Measurements from ENCODE around the gene AQP6. TPM values are rescaled to one million over a fixed set of nuclear protein-coding genes. Genes with fewer than 3 reads are reported as not detected.
A peak's percentile ranks its signal among the peaks of the same experiment; 100 is the strongest.

Gene AQP6
- total RNA-seq, 1 experiment from 2014 or later = 0.09 TPM

DNA sequence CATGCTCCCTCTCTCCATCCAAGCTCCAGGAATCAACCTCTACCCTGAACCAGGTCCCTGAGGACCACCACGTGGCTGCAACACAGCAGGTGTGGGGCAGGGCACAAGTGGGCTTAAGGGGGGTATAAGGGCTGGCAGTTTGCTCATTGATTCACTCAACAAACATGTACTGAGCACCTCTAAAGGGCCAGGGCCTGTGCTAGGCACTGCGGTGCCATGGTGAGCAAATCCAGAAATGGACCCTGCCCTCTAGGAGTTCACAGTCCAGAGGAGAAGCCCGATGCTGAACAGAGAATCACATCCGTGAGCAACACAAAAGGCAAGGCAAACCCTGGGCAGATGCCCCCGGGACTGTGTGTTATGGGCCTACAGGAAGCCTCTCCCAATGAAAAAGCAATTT lies 28.7 kb upstream of the AQP6 start:
- TF ChIP-seq, protein P1, sequence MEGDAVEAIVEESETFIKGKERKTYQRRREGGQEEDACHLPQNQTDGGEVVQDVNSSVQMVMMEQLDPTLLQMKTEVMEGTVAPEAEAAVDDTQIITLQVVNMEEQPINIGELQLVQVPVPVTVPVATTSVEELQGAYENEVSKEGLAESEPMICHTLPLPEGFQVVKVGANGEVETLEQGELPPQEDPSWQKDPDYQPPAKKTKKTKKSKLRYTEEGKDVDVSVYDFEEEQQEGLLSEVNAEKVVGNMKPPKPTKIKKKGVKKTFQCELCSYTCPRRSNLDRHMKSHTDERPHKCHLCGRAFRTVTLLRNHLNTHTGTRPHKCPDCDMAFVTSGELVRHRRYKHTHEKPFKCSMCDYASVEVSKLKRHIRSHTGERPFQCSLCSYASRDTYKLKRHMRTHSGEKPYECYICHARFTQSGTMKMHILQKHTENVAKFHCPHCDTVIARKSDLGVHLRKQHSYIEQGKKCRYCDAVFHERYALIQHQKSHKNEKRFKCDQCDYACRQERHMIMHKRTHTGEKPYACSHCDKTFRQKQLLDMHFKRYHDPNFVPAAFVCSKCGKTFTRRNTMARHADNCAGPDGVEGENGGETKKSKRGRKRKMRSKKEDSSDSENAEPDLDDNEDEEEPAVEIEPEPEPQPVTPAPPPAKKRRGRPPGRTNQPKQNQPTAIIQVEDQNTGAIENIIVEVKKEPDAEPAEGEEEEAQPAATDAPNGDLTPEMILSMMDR (conservative IDR thresholded peaks at IDR 0.05) = no peak
- Mint-ChIP-seq H3K9me3 (no peaks in the 10 kb centered on the region), H3K36me3 (ENCODE audit: insufficient read depth in 1 of 3, low read depth in 3 of 3) (no peaks in the 10 kb centered on the region), H3K4me1 (peaks cover 41 to 59% of the 10 kb centered on the region in 2 experiments), H3K27me3 (ENCODE audit: low read depth) (peaks cover 27% of the 10 kb centered on the region), H3K27ac (no peak overlapping the region), H3K4me3 (no peak overlapping the region)
- H2BK120ac ChIP-seq (ENCODE audit: low read depth, low read length, poor library complexity, severe bottlenecking) = no peak overlapping the region
- no peaks in the 10 kb centered on the region; the same call in 1 of the 2 replicates for H3K4me1 ChIP-seq (ENCODE audit: insufficient read depth, low read length)
- peak; percentile 20 for DNase-seq
- H2BK12ac ChIP-seq (ENCODE audit: insufficient read length, low read depth, low read length) = no peak overlapping the region
- no peaks in the 10 kb centered on the region for H3K79me2 ChIP-seq (ENCODE audit: insufficient read depth, low read length)
- no peak overlapping the region for H2BK5ac ChIP-seq (ENCODE audit: insufficient read length, low read length)
- H3K14ac ChIP-seq (ENCODE audit: insufficient read depth, low read length) = no peak overlapping the region
- H2AK5ac ChIP-seq (ENCODE audit: insufficient read length, low read length) = no peak overlapping the region
- H3K56ac ChIP-seq (ENCODE audit: insufficient read length, low read depth, low read length) = no peak overlapping the region
- no peak overlapping the region for H2BK15ac ChIP-seq (ENCODE audit: low read depth, low read length)
- no peak overlapping the region for H3T11ph ChIP-seq (ENCODE audit: low read length)
- no peak overlapping the region for H4K8ac ChIP-seq (replicated peaks; ENCODE audit: insufficient read length, low read depth, low read length)
- H3K27ac ChIP-seq (ENCODE audit: insufficient read length, low read depth, low read length) = no peak overlapping the region
- no peak overlapping the region for H3K4me2 ChIP-seq (ENCODE audit: insufficient read depth, insufficient read length, low read length)
- peaks cover 5% of the 10 kb centered on the region for H3K23me2 ChIP-seq (ENCODE audit: insufficient read length, low read depth, low read length, poor library complexity, severe bottlenecking)
- no peak overlapping the region for H2AFZ ChIP-seq (ENCODE audit: low read length)
- H4K91ac ChIP-seq (ENCODE audit: insufficient read length, low read depth, low read length) = no peak overlapping the region
- H3K23ac ChIP-seq (ENCODE audit: insufficient read length, low read depth, low read length) = no peak overlapping the region
- H2BK20ac ChIP-seq (ENCODE audit: low read depth, low read length, poor library complexity, severe bottlenecking) = no peak overlapping the region
- no peak overlapping the region for H3K9ac ChIP-seq (ENCODE audit: extremely low read depth, insufficient read length, low read length)
- no peaks in the 10 kb centered on the region for H4K20me1 ChIP-seq (ENCODE audit: control insufficient read depth, insufficient read depth, insufficient read length)
- no CpG with 5 or more reads among the region's 5 CpGs for WGBS (ENCODE audit: extremely low coverage, insufficient read length, low lambda C conversion rate)
- no peak overlapping the region for H4K5ac ChIP-seq (ENCODE audit: insufficient read length, low read depth, low read length)
- H3K79me1 ChIP-seq (ENCODE audit: insufficient read depth, low read depth, low read length, poor library complexity, severe bottlenecking) = no peaks in the 10 kb centered on the region
- no peaks in the 10 kb centered on the region for H3K27me3 ChIP-seq (ENCODE audit: insufficient read depth, low read length)
- H3K4ac ChIP-seq (ENCODE audit: low read depth, low read length) = no peak overlapping the region
- H3K9me3 ChIP-seq (ENCODE audit: control insufficient read depth, low read depth, low read length) = no peaks in the 10 kb centered on the region
- no peak overlapping the region for H3K18ac ChIP-seq (ENCODE audit: insufficient read length, low read depth, low read length)

Measured in H9 (cell line).